WTC11 (cell line): ENCODE measurements around the gene GMIP.

ENCODE experiments used
- CTCF ChIP-seq: fragments of 200-600 bp; IDR thresholded peaks from 2 replicates; pipeline ENCODE4 v1.8.0; 2022; ENCODE audit warnings: antibody characterized with exemption
- ELF4 ChIP-seq: sonication (generic); formaldehyde crosslinking; IDR thresholded peaks from 2 replicates; pipeline ENCODE4 v1.8.1; 2022; ENCODE audit warnings: low read depth, mild to moderate bottlenecking, moderate library complexity, missing genetic modification reagents
- ESRRA ChIP-seq: sonication (generic); formaldehyde crosslinking; IDR thresholded peaks from 2 replicates; pipeline ENCODE4 v1.8.1; 2022; ENCODE audit warnings: mild to moderate bottlenecking, missing genetic modification reagents, borderline replicate concordance
- FOXP1 ChIP-seq: sonication (generic); formaldehyde crosslinking; IDR thresholded peaks from 2 replicates; pipeline ENCODE4 v1.8.0; 2022; ENCODE audit warnings: missing genetic modification reagents, mild to moderate bottlenecking, moderate library complexity, borderline replicate concordance
- JUN ChIP-seq: sonication (generic); formaldehyde crosslinking; IDR thresholded peaks from 2 replicates; pipeline ENCODE4 v1.8.0; 2023; ENCODE audit warnings: mild to moderate bottlenecking, missing genetic modification reagents
- NR2C2 ChIP-seq: sonication (generic); formaldehyde crosslinking; IDR thresholded peaks from 2 replicates; pipeline ENCODE4 v1.8.0; 2022; ENCODE audit warnings: mild to moderate bottlenecking, missing genetic modification reagents
- PREB ChIP-seq: sonication (generic); formaldehyde crosslinking; IDR thresholded peaks from 2 replicates; pipeline ENCODE4 v1.8.1; 2022; ENCODE audit warnings: mild to moderate bottlenecking, missing genetic modification reagents, moderate library complexity, borderline replicate concordance
- RORB ChIP-seq: fragments of 250-450 bp; sonication (Bioruptor Pico); IDR thresholded peaks from 2 replicates; pipeline ENCODE4 v1.9.0; 2021; ENCODE audit warnings: mild to moderate bottlenecking
- SMAD3 ChIP-seq: sonication (generic); formaldehyde crosslinking; IDR thresholded peaks from 2 replicates; pipeline ENCODE4 v1.8.0; 2022; ENCODE audit warnings: missing genetic modification reagents, mild to moderate bottlenecking, borderline replicate concordance
- TEAD4 ChIP-seq: sonication (generic); formaldehyde crosslinking; IDR thresholded peaks from 2 replicates; pipeline ENCODE4 v1.8.0; 2022; ENCODE audit warnings: mild to moderate bottlenecking, missing genetic modification reagents
- ZNF138 ChIP-seq: sonication (generic); formaldehyde crosslinking; conservative IDR thresholded peaks from 2 replicates; pipeline ENCODE4 v1.8.1; 2022; ENCODE audit warnings: mild to moderate bottlenecking, moderate library complexity, missing genetic modification reagents
- TF ChIP-seq, protein P1 (sequence below): sonication (generic); formaldehyde crosslinking; IDR thresholded peaks from 2 replicates; pipeline ENCODE4 v1.8.0; 2022; ENCODE audit warnings: mild to moderate bottlenecking, missing genetic modification reagents
- TF ChIP-seq, protein P2 (sequence below): sonication (generic); formaldehyde crosslinking; IDR thresholded peaks from 2 replicates; pipeline ENCODE4 v1.8.1; 2022; ENCODE audit warnings: low read depth, missing genetic modification reagents, borderline replicate concordance

DNA sequence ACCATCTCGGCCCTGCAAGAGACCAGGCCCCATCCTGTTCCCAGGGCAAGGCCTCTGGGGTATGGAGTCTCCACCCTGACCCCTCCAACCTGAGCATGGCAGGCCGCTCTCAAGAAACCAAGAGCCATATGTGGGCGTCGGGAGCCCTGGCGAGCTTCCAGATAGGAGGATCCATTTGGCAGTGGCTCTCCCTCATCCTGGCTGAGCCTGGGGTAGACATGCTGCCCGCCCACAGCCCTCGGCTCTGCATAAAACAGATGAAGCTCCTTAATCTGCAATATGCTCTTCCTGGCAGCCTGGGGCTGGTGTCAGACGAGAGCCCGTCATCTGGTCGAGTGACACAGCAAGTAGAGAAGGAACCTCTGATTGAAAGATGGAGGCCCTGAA is 13.9 kb upstream of the GMIP start:
- no peak for TF ChIP-seq CTCF
- no peak for TF ChIP-seq NR2C2 (CRISPR knock-in tag)
- no peak for TF ChIP-seq TEAD4 (CRISPR knock-in tag)
- TF ChIP-seq SMAD3 (CRISPR knock-in tag): no peak
- no peak for TF ChIP-seq ZNF138
- no peak for TF ChIP-seq ELF4 (CRISPR knock-in tag)
- TF ChIP-seq, protein P1, sequence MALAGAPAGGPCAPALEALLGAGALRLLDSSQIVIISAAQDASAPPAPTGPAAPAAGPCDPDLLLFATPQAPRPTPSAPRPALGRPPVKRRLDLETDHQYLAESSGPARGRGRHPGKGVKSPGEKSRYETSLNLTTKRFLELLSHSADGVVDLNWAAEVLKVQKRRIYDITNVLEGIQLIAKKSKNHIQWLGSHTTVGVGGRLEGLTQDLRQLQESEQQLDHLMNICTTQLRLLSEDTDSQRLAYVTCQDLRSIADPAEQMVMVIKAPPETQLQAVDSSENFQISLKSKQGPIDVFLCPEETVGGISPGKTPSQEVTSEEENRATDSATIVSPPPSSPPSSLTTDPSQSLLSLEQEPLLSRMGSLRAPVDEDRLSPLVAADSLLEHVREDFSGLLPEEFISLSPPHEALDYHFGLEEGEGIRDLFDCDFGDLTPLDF (CRISPR knock-in tag): no peak
- TF ChIP-seq, protein P2, sequence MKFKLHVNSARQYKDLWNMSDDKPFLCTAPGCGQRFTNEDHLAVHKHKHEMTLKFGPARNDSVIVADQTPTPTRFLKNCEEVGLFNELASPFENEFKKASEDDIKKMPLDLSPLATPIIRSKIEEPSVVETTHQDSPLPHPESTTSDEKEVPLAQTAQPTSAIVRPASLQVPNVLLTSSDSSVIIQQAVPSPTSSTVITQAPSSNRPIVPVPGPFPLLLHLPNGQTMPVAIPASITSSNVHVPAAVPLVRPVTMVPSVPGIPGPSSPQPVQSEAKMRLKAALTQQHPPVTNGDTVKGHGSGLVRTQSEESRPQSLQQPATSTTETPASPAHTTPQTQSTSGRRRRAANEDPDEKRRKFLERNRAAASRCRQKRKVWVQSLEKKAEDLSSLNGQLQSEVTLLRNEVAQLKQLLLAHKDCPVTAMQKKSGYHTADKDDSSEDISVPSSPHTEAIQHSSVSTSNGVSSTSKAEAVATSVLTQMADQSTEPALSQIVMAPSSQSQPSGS (CRISPR knock-in tag): no peak
- TF ChIP-seq PREB (CRISPR knock-in tag): no peak
- no peak for TF ChIP-seq ESRRA (CRISPR knock-in tag)
- TF ChIP-seq FOXP1 (CRISPR knock-in tag): no peak
- TF ChIP-seq RORB: no peak
- no peak for TF ChIP-seq JUN (CRISPR knock-in tag)
